T-helper 2 cell (primary cell): Measurements from ENCODE around the gene MRGPRE.

Experiments
- DNase-seq, 5 experiments: peaks; one replicate each; pipeline versions ENCODE4 v3.0.0 to v3.0.0-alpha.2; 2012 to 2022

MRGPRE gene

DNA sequence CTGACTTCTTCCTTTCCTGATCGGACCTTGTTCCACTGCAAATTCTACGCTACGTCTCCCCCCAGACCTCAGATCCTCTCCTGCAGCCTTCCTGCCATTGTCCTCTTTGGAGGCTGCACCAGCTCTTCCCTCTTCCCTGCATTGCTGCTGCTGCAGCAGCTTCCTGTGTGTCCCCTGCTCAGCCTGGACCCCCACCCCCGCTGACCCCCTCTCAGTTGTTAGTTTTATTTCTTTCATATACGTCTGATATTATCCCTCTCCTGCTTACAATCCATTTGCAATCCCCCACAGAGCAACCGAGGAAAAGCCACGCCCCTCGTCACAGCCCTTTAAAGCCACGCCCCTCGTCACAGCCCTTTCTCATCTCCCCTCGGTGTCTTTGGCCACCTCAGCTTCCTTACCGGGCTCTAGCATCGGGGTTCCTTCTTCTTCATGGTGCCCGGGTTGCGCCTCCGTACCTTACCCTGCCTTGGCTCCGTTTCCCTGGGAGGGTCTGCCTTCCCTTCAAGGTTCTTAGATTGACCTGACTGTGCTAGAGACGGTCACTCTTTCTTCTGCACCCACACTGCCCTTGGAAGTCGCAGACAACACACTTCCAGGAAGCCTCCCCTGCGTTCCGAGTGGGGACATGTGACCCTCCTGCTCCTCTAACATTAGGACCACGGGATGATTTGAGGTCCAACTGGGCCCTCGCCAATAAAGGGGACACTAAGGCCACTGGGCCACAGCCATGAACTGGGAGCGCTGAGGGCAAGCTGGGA lies 18.4 kb downstream of the MRGPRE start:
- no peak for DNase-seq

DNA sequence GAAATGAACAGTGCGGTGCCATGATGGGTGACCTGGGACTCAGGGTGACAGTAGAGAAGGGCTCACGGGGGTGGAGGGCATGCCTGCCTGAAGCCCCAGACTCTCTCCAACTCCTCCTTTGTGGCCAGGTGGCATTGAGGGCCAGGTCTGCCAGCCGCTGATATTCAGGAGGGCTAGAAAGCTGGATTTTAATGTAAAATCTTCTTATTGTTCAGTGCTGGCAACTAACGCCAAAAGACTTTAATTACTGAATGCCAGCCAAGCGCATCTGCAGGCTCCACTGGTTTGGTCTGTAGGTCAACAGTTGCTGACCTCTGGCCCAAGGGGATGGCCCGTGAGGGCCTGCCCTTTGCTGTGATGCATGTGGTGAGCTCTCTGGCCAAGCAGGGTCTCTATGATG lies 23.9 kb downstream of the MRGPRE start:
- peak in 1 of 5 experiments; percentile 4 for DNase-seq

DNA sequence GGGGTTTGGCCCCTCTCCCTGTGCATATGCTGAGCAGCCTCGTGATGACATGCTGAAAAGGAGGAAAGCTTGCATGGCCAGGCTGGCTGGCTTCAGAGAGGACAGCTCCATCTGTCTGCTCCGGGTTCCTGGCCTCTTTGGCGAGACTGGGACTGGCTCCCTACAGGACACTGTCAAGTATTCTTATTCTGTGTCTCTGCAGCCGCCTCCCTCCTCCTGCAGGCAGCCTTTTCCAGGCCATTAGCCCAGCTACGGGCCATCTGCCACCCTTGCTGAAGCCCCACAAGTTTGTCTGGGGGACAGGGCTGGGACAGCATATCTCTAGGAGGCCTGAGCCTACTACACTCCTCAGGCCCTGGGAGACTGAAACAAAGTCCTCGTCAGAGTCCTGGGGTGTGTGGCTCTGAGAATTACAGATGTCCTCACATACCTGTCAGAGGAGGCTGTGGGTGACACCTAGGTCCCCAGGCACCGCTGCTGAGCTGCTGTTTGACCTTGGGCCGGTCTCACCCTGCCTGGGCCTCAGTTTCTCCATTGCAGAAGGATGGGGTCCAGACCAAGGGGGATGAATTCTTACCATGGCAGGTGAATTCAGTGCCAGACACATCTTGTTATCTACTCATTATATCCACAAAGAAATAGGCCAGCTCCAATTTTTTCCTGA lies 24.6 kb downstream of the MRGPRE start:
- no peak for DNase-seq

DNA sequence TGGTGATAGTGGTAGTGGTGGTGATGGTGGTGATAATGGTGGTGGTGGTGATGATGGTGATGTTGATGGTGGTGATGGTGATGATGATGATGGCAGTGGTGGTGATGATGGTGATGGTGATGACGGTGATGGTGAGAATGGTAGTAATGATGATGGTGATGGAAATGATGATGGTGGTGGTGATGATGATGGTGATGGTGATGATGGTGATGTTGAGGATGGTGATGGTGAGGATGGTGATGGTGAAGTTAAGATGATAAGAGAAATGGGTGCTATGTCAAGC lies 25.4 kb downstream of the MRGPRE start:
- DNase-seq = no peak

DNA sequence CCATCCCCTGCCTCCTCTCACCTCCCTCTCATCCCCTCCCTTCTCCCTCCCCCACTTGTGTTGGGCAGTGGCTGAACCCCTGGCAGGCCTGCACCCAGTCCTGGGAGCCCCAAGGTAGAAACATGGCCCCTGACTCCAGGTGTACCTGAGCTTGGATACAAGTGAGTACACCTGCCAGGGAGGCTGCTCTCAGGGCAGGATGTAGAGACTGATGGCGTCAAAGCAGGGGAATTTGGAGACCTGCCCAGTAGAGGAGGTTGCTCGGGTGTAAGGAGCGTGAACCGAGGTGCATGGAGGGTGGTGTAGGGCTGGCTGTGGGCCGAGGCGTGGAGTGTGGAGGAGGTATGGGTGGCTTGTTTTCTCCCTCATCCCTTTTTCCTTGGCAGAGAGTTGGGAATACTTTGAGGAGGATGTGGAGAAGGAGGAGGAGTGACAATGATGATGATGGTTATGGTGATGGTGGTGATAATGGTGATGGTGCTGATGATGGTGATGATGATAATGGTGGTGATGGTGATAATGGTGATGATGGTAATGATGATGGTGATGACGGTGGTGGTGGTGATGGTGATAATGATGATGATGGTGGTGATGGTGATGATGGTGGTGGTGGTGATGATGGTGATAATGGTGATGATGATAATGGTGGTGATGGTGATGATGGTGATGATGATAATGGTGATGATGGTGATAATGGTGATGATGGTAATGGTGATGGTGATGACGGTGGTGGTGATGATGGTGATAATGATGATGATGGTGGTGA lies 25.9 kb downstream of the MRGPRE start:
- no peak for DNase-seq

DNA sequence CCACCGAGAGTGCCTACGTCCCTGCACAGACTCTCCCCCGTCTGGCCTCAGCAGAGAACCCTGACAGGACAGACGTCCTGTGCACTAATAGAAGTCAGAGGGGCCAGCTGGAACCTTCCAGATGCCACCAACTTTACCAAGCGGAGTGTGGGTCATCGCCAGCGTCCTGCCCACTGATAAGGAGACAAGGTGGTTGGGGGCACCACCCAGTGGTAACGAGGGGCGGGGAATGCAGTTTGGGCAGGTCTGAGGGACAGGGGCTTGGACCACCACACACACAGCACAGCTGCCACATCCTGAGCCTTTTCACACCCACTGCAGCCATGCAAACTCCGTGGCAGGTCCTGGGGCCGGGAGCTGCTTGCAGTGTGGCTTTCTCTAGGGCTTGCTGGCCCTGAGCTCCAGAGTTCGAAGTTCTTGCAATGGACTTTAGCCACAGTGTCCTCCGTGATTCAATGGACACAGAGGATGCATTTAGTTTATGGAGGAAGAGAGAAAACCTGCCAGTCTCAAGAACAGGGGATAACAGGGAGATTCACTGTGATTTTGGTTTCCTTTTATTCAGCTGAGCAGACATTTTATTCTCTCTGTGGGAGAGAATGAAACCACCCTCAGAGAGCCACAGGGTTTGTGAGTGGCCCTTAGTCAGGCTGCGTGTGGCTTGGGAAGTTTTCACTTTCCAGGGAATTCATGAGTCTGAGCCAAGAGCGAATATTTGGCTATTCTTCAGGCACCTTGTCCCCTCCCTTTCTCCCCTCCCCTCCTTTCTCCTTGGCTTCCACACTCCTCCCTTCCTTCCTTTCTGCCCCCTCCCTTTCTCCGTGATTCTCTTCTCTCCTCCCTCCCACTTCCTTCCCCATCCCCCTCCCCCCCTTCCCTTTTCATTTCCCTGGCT lies 26.7 kb downstream of the MRGPRE start:
- DNase-seq = no peak

DNA sequence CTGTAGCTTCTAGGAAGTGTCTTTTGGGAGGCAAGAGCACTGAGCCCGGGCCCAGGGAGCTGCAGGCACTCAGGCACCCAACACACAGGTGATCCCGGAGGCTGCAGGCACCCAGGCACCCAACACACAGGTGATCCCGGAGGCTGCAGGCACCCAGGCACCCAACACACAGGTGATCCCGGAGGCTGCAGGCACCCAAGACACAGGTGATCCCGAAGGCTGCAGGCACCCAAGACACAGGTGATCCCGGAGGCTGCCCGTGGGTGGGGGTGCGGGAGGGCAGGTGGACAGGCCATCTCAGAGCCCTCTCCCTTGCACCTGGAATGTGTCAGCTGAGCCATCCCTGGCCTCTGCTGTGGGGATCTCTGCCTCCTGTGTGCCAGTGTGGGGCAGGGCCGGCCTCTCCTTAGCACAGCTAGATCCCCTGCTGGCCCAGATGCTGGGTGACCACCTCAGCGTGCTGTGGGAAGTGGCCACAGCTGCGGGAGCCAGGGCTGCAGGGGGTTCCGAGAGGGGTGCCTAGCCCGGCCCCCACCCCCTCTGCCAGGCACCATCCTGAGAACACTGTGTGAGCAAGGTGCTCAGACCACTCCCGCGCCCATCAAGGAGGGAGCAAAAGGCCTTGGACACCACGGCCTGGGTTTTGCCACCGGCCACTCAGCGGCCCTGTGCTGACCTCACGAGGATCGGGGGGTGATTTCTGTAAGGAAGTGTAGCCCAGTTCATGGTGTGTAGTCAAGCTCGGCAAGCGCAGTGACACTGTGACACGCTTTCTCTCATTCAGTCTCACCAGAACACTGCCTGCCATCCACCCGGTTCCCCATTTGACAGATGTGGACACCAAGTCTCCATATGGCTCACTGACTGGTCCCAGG lies 27.8 kb downstream of the MRGPRE start:
- DNase-seq = peak in 1 of 5 experiments; percentile 5

DNA sequence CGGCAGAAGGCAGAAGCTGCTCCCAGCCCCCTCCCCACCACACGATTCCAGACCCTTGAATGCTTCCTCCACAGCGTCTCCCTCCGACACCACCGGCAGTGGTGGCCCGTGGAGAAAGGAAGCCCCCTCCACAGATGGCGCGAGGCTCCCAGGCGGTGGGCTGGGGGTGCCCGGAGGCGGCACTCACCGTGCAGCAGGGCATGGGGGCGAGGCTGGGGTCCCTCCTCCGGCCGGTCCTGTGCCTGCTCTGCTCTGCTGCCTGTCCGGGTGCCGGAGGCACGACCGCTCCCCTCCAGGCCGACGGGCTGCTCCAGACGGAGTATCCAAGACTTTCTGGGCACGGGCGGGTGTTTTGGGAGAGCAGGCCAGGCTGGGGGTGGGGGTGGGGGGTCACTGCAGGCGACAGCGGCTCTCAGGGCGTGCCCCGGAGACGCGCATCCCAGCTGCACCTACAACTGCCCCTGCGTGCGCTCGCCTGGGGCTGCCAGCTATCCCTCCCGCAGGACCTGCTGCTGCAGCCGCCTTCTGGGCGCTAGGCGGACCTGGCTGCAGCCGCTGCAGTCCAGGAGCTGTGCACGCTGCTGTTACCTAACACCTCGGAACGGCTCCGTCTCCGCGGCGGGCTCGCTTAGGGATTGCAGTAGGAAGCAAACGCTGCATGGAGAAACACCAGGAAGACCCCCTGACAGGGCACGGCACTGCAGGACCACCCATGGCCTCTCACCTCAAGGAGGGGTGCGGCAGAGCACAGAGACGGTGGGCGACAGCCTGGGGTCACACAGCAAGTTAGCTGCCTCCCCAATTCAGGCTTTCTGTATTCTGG lies 28.8 kb downstream of the MRGPRE start:
- peak in 1 of 5 experiments; percentile 2 for DNase-seq

DNA sequence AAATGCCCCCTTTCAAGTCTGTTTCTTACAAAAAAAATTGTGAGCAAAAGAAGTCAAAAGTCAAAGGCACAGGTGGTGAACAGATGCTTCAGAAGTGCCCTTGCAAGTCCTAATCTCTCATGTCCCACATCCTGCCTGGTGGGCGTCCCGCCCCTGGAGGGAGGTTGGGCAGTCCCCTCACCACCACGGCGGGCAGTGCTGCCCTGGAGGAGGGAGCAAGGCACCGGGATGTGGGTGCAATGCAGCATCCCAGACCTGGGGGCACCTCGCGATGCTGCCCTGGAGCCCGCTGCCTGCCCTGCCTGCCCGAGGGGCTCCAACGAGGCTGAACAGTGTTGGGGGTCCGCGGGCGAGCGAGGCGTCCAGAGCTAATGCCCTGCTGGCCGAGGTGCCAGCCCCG lies 29.5 kb downstream of the MRGPRE start:
- no peak for DNase-seq

DNA sequence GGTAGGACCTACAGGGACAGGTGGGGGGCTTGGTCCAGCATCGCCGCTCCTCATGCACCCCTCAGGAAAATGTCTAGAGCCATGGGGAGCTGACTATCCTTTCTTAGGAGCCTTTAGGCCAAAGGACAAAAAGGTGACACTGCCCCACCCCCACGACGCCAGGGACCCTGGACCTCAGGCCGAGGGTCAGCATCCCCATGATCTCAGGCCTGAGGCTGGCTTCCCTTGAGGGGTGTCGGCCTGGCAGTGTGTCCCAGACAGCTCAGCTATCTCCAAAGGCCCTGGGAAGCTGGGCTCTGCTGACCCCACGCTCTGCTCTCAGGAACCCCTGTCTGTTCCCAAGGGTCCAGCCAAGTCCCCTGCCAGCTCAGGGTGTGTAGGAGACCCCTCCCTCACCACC lies 29.9 kb downstream of the MRGPRE start:
- DNase-seq = peak in 1 of 5 experiments; percentile 4

DNA sequence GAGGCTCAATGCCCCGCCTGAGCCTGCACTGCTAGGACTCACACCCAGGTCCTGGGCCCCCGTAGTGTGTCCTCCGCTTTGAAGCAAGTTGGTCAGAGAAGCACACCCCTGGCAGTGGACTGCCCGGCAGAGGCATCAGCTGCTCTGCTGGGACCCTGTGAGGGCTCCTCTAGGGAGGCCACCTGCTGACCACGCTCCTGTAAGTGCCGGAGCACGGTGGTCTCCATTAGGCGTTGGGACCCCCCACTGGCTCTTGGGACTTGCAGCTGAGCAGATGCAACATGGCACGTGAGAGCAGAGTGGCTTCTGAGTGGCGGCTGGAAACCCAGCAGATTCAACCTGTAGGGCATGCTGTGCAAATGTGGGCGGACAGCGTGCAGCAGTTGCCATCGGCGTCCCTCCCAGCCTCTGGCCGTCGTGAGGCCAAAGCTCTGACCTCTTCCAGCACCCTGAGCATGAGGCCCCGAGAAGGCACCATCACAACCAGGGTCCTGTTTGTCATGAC lies 30.5 kb downstream of the MRGPRE start:
- no peak for DNase-seq

DNA sequence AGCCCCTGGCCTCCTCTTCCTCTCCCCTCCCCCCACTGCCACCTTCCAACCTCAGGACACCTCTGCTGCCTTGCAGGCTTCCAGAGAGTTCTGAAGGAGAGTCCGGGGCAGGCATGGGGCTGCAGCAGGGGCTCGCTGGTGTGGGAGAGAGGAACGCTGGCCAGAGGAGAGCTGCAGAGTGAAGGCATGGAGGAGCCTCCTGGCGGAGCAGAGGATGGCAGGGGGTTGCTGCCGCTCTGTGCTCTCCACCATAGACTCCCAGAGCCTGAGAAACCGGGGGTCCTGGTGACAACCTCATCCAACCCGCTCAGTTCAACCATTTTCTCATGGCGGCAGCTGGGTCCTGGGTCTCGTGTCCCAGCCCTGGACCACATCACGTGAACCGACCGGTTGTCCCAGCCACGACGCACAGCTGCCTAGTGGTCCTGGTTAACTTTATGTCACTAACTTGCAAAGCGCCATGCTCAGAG lies 31.1 kb downstream of the MRGPRE start:
- peak in 1 of 5 experiments; percentile 6 for DNase-seq

DNA sequence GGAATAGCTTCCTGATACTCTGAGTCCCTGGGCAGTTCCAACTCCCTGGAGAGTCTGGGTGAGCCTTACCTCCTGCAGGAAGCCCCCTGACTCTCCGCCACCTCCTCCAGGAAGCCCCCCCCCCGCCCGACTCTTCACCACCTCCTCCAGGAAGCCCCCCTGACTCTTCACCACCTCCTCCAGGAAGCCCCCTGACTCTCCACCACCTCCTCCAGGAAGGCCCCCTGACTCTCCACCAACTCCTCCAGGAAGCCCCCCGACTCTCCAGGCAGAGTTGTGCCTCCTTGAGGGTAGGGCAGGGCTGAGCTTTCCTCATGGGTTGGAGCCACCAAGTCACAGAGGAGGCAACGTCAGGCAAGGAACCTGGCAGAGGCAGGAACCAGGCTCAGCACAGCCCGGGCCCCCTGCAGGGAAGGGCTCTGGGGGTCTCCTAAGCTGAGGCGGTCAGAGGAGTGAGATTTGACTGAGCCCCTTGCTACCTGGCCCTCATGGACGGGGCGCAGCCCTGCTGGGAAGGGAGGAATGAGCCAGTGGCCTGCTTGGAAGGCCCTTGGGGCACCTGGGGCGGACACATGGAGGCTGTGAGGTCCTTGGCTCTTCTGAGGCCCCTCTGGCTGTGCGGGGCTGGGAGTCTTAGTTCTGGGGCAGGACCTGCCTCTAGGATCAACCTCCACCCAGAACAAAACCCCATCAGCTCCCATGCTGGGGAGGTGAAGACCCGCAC lies 31.7 kb downstream of the MRGPRE start:
- DNase-seq = peak in 1 of 5 experiments; percentile 4

DNA sequence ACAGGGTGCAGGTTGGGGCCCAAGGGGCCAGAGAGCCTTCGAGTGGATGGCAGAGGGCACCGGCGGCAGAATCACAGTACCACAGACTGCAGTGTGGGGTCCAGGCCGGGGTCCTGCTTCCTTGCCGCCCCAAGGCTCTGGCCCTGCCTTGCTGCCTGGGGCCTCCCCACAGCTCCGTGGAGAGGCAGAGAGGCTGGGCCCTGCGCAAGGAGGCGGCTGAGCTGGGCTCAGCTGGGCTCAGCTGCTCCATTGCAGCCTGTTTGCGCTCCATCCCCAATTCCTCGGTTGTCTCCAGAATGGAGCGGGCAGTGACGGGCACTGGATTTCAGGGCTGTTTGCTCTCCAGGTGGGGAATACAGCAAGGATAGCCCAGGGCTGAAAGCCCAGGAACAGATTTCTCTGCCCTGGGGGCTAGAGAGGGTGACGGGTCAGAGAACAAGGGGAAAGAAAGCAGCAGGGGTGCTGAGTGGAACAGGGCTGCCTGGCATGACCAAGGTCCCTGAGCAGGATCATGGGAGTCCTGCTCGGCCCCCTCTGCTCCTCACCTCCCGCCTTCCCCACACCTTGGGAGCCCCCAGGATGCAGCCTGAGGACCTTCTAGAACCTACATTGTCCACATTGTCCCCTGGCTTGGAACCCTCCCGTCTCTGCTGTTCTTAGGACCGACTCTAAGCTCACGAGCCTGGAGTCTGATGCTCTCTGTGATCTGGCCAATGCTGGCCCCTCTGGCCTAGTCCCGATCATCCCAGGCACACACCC lies 32.5 kb downstream of the MRGPRE start:
- no peak for DNase-seq

DNA sequence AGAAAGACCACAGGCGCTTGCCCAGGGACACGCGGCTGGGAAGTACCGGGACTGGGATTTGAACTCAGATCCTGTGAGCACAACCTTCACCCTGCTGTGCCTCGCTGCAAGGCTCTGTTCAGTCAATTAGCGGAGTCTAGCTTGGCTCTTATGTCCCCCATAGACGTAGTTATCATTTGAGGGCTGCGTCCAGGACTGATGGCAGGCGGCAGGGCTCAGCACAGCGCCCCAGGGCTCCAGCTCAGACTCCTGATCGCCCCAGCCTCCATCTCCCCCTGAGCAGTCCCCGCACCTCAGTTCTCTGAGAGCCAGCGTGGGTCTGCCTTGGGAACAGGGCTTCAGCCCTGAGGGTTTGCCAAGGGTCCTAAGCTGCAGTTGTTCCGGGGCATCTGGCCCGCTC lies 33.4 kb downstream of the MRGPRE start:
- no peak for DNase-seq

DNA sequence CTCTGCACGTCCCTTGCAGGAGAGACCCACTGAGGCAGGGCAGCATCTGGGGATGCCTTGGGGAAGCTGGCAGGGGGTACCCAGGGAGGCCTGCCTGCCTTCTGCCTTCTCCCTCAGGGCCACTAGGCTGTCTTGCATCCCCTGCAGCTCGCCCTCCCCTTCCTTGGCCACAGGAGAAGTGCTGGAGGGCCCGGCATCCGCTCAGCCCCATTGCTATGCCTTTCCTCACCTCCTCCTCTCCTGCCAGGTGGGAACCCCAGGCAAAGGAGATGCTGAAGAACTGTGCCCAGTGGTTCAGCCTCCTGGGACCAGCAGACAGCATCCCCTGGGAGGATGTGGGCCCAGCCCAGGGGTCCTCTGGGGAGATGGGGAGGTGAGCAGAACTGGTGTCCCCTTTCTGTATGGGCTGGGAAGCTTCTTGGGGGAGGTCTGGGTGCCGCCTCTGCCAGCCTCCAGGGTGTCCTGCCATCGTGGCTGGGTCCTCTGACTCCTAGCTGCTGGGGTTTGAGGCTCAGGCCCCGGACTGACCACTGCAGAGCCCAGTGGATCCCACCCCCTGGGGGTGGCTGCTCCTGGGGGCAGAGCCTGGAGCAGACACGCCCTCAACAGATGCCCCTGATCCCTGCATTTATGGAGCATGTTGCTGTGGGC lies 34.2 kb downstream of the MRGPRE start:
- DNase-seq = peak in 1 of 5 experiments; percentile 2

DNA sequence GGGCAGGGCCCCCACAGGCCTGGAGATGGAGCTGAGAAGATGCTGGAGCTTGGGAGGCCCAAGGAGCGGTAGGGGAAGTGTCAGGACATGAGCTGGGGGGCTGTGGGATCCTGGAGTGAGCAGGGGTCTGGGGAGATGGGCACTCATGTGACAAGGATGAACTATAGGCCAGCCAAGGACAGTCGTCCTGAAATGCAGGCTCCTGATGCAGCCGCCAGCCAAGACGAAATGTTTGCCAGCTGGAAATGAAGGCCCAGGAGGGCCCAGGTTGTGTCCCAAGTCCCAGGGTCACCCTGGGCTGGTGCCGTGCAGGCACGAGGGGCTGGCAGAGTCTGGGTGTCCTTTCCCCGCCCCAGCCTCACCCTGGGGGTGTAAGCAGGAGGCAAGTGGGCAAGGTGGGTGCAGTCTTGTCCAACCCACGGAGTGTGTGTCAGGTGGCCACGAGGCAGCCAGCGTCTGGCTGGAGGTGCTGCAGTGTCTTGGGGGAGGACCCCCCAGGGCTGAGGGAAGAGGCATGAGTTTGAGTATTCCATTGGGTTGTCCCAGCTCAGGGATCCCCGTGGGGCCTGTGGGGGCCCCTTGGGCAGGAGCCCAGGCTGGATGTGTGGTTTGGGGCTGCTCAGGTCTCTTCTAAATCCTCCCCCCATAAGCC lies 35.0 kb downstream of the MRGPRE start:
- DNase-seq = no peak
